Loucy (cell line): ENCODE measurements around the gene TXNRD2.

Experiments used
- CTCF ChIP-seq: fragments of 200-600 bp; sonication (generic); conservative IDR thresholded peaks from 2 replicates; pipeline ENCODE4 v1.5.1; 2014; ENCODE audit warnings: mild to moderate bottlenecking, antibody characterized with exemption, low read length
- EZH2phosphoT487 ChIP-seq: fragments of 200-600 bp; IDR thresholded peaks from 2 replicates; pipeline ENCODE4 v1.6.1; 2018; ENCODE audit warnings: antibody characterized with exemption, mild to moderate bottlenecking, moderate library complexity, borderline replicate concordance

DNA sequence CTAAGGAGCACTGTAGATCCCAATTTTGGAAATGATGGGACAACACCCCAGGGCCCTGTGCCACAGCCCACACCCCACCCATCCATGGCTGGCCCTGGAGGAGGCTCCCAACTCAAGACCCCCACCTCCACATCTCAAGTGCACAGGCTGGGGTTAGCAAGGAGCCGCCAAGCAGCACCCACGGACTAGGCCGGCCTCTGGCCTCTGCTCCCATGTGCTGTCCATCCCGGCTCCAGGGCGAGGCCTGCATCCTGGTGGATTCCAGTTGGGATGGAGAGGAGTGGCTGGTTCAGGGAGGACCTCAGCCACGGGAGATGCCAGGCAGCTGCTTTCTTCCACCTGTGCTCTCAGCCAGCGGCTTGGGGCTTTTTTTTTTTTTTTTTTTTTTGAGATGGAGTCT lies 43.5 kb downstream of the TXNRD2 start:
- no peak for TF ChIP-seq CTCF
- TF ChIP-seq EZH2phosphoT487, result no peak
